K562 (cell line): ENCODE measurements around the gene MX1.

Source experiments
- NRF1 ChIP-seq, 2 experiments: fragments of 450-650 bp; IDR thresholded peaks in 1 of 2; conservative IDR thresholded peaks in 1 of 2; 2 replicates each; pipeline ENCODE4 v1.6.1; 2014; ENCODE audit warnings: mild to moderate bottlenecking in 2 of 2
- ZFP36 ChIP-seq: fragments of 150-350 bp; IDR thresholded peaks from 2 replicates; pipeline ENCODE4 v1.6.1; 2018; ENCODE audit warnings: low read length, low read depth; ENCODE audit not compliant: partially characterized antibody
- ZKSCAN3 ChIP-seq: fragments of 250-450 bp; sonication (Bioruptor Pico); IDR thresholded peaks from 2 replicates; pipeline ENCODE4 v1.4.0; 2020
- TF ChIP-seq, protein P1 (sequence below), 3 experiments: IDR thresholded peaks in 2 of 3; conservative IDR thresholded peaks in 1 of 3; 2 replicates each; pipeline ENCODE4 v1.5.1; 2011 to 2012; ENCODE audit warnings: low read length in 3 of 3, mild to moderate bottlenecking in 3 of 3, control low read depth in 2 of 3, improper control_type of control experiment in 1 of 3, inconsistent platforms in 1 of 3, low read depth in 1 of 3, mixed read lengths in 1 of 3, moderate library complexity in 1 of 3; ENCODE audit not compliant: insufficient read depth in 2 of 3

DNA sequence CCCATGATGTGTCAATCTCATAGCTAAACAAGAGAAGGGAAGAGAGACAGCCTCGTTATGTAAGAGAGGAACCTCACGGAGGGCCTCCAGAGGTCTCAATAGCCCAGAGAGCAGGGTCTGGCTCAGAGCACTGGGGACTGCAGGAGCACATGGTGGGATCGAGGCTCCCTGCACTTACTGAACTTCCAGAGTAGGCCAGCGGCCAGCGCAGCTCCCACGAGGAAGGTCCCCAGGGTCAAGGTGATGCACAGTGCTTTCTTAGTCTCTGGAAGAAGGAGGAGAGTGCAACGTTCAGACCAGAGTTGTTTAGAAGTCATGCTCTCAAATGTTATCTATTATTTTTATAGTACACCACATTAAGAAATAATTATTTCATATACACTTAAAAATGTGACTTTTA lies 63.3 kb downstream of the MX1 start:
- TF ChIP-seq ZKSCAN3 (CRISPR knock-in tag) (no peak), NRF1 (conservative IDR thresholded peaks at IDR 0.05 in 1 of 2, IDR thresholded peaks at IDR 0.05 in 1 of 2) (no peak), ZFP36 (no peak)
- TF ChIP-seq, protein P1, sequence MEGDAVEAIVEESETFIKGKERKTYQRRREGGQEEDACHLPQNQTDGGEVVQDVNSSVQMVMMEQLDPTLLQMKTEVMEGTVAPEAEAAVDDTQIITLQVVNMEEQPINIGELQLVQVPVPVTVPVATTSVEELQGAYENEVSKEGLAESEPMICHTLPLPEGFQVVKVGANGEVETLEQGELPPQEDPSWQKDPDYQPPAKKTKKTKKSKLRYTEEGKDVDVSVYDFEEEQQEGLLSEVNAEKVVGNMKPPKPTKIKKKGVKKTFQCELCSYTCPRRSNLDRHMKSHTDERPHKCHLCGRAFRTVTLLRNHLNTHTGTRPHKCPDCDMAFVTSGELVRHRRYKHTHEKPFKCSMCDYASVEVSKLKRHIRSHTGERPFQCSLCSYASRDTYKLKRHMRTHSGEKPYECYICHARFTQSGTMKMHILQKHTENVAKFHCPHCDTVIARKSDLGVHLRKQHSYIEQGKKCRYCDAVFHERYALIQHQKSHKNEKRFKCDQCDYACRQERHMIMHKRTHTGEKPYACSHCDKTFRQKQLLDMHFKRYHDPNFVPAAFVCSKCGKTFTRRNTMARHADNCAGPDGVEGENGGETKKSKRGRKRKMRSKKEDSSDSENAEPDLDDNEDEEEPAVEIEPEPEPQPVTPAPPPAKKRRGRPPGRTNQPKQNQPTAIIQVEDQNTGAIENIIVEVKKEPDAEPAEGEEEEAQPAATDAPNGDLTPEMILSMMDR (IDR thresholded peaks at IDR 0.05 in 2 of 3, conservative IDR thresholded peaks at IDR 0.05 in 1 of 3; ENCODE audit: insufficient read depth in 2 of 3, low read depth in 1 of 3, low read length in 3 of 3) = no peak
